B cell (primary cell): Measurements from ENCODE around the gene NEDD4.

Source experiments
- EZH2 ChIP-seq: IDR thresholded peaks from 2 replicates; pipeline ENCODE4 v1.6.1; 2012; ENCODE audit warnings: borderline replicate concordance, low read depth, mild to moderate bottlenecking, moderate library complexity, low read length; ENCODE audit not compliant: insufficient read depth, poor library complexity, severe bottlenecking
- TF ChIP-seq, protein P1 (sequence below): fragments of 200-600 bp; IDR thresholded peaks from one replicate; pipeline ENCODE4 v1.8.0; 2022; ENCODE audit warnings: antibody characterized with exemption, mild to moderate bottlenecking

DNA sequence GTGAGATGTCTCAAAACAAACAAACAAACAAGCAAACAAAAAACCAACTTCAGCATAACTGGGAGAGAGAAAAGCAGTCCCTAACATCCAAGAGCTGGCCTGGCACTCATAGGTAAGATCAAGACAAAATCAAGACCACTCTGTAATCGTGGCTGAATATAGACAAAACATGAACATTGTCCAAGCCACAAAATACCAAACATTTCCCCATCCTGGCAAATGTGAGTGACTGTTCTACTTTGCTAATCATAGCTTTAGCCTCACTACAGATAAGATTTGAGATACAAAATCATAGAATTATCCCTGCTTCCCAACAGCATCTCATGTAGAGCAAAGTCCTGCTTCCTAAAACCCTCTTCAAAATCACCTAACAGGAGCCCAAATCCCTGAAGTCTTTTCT, 133.7 kb downstream of the NEDD4 start:
- TF ChIP-seq EZH2 = no peak
- TF ChIP-seq, protein P1, sequence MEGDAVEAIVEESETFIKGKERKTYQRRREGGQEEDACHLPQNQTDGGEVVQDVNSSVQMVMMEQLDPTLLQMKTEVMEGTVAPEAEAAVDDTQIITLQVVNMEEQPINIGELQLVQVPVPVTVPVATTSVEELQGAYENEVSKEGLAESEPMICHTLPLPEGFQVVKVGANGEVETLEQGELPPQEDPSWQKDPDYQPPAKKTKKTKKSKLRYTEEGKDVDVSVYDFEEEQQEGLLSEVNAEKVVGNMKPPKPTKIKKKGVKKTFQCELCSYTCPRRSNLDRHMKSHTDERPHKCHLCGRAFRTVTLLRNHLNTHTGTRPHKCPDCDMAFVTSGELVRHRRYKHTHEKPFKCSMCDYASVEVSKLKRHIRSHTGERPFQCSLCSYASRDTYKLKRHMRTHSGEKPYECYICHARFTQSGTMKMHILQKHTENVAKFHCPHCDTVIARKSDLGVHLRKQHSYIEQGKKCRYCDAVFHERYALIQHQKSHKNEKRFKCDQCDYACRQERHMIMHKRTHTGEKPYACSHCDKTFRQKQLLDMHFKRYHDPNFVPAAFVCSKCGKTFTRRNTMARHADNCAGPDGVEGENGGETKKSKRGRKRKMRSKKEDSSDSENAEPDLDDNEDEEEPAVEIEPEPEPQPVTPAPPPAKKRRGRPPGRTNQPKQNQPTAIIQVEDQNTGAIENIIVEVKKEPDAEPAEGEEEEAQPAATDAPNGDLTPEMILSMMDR = no peak
